ENCODE data around the gene AKIP1. TPM values are rescaled to one million over a fixed set of nuclear protein-coding genes. Genes with fewer than 3 reads are reported as not detected.

Gene AKIP1
- total and polyA plus RNA-seq, 10 of the 15 experiments (the other 5 are each of a cell fraction or from before 2014, with no cell fraction given), result 5.1 to 38.9 (median 30.5) TPM

DNA sequence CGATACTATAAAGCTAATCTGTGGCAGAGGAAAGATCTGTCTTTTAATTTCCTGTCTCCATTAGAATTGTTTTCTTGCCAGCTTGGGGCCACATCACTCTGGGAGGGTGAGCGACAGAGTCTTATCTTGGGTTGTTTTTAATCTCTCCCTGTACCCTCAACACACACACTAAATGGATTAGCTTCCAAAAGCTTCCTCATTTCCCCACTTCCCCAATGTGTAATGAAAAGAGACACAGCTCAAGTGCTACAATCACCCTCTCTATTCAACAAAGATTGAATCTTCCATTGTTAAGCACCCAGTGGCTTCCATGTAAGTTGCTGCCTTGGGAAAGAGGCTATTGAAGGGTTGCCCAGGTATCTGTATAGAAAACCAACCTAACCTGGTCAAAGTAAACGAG is 37.9 kb downstream of the AKIP1 start:
- H3K36me3 ChIP-seq (ENCODE audit: control insufficient read depth in 2 of 2, insufficient read depth in 2 of 2, low read length in 1 of 2), result peaks cover 2 to 10% of the 10 kb centered on the region in 2 experiments
- H4K20me1 ChIP-seq (ENCODE audit: control insufficient read depth, insufficient read depth), result no peaks in the 10 kb centered on the region
- no peaks in the 10 kb centered on the region for H3K79me2 ChIP-seq (ENCODE audit: control insufficient read depth, insufficient read depth, low read length)
- no TSS peak for BruUV-seq (replicated peaks)
- H3K4me3 ChIP-seq, result no peak overlapping the region
- WGBS (ENCODE audit: insufficient coverage, insufficient replicate concordance, low lambda C conversion rate, missing lambda C conversion rate), result 81% methylated on average over 3 of the region's 3 CpGs
- ChIA-PET SMC1A (ENCODE audit: uncharacterized antibody, unreplicated experiment) (interaction anchor here (1.2 to 3.0 kb wide), 2 partner anchors 11 to 189 kb away, joined by 3 to 14 read pairs; no protein-coding TSS in a partner anchor), POLR2A (interaction anchor here (1.2 kb wide), 1 partner anchor 10 kb away, joined by 7 read pairs; no protein-coding TSS in a partner anchor), CTCF (interaction anchor here (0.9 to 6.9 kb wide), 4 partner anchors 10 to 67 kb away, joined by 3 to 57 read pairs (median 4); partner anchors contain the start of gene TMEM9B), RAD21 (ENCODE audit: unreplicated experiment) (interaction anchor here (1.8 kb wide), 1 partner anchor 14 kb away, joined by 4 read pairs; no protein-coding TSS in a partner anchor)
- no peaks in the 10 kb centered on the region for H3K4me1 ChIP-seq (ENCODE audit: control insufficient read depth, insufficient read depth, low read length)
- H3K9me3 ChIP-seq (replicated peaks; ENCODE audit: control insufficient read depth, insufficient read depth, low read length), result no peaks in the 10 kb centered on the region
- no peak for DNase-seq (ENCODE audit: low read depth, low spot score)
- in situ Hi-C loops (cut with MboI), result no loop called here
- TF ChIP-seq GABPA (IDR thresholded peaks at IDR 0.05; ENCODE audit: low read depth) (no peak), EGR1 (IDR thresholded peaks at IDR 0.05; ENCODE audit: borderline replicate concordance in 1 of 2, low read depth in 2 of 2, low read length in 2 of 2) (no peak), ETV6 (conservative IDR thresholded peaks at IDR 0.05 in 1 of 2, IDR thresholded peaks at IDR 0.05 in 1 of 2; ENCODE audit: borderline replicate concordance in 1 of 2, low read depth in 1 of 2) (no peak)
- no peak overlapping the region for H3K9ac ChIP-seq (ENCODE audit: control insufficient read depth, insufficient read depth, low read length)
- no peak overlapping the region for H3K4me2 ChIP-seq (ENCODE audit: control insufficient read depth, insufficient read depth)
- no peak overlapping the region for H2AFZ ChIP-seq (ENCODE audit: control insufficient read depth, low read depth, low read length)
- no peak for ATAC-seq
- H3K27me3 ChIP-seq (replicated peaks in 1 of 2; ENCODE audit: control insufficient read depth in 2 of 2, insufficient read depth in 2 of 2, low read length in 1 of 2), result no peaks in the 10 kb centered on the region
- no peak for FAIRE-seq
- no peak overlapping the region for H3K27ac ChIP-seq (ENCODE audit: control insufficient read depth, insufficient read depth)
- intact Hi-C loops (cut with micrococcal nuclease; ENCODE audit: unreplicated experiment), result no loop called here

- no peak for DNase-seq (ENCODE audit: low read depth, low spot score)
- Histone ChIP-seq H3K27ac (ENCODE audit: control insufficient read depth, insufficient read depth) (no peak overlapping the region), H3K27me3 (replicated peaks in 1 of 2; ENCODE audit: control insufficient read depth in 2 of 2, insufficient read depth in 2 of 2, low read length in 1 of 2) (no peaks in the 10 kb centered on the region), H2AFZ (ENCODE audit: control insufficient read depth, low read depth, low read length) (no peak overlapping the region), H3K79me2 (ENCODE audit: control insufficient read depth, insufficient read depth, low read length) (peaks cover 13% of the 10 kb centered on the region), H3K36me3 (ENCODE audit: control insufficient read depth in 2 of 2, insufficient read depth in 2 of 2, low read length in 1 of 2) (peaks cover 1 to 5% of the 10 kb centered on the region in 2 experiments; a peak in 3 of 4 replicates), H3K4me2 (ENCODE audit: control insufficient read depth, insufficient read depth) (no peak overlapping the region), H3K4me1 (ENCODE audit: control insufficient read depth, insufficient read depth, low read length) (peaks cover 5% of the 10 kb centered on the region; the same call in 1 of the 2 replicates), H4K20me1 (ENCODE audit: control insufficient read depth, insufficient read depth) (no peaks in the 10 kb centered on the region), H3K4me3 (no peak overlapping the region), H3K9me3 (replicated peaks; ENCODE audit: control insufficient read depth, insufficient read depth, low read length) (no peaks in the 10 kb centered on the region), H3K9ac (ENCODE audit: control insufficient read depth, insufficient read depth, low read length) (no peak overlapping the region)
- in situ Hi-C loops (cut with MboI), result loop anchor here (5.0 kb wide), 1 partner anchor 275 kb away; the partner anchor contains the start of genes RPL27A and TRIM66
- FAIRE-seq, result no peak
- CTCF ChIA-PET, result interaction anchor here (0.7 to 7.8 kb wide), 4 partner anchors 15 to 391 kb away, joined by 3 to 196 read pairs (median 3); partner anchors contain the start of gene AKIP1
- 26% methylated on average over 4 of the region's 4 CpGs for WGBS (ENCODE audit: insufficient coverage, insufficient replicate concordance, low lambda C conversion rate, missing lambda C conversion rate)
- intact Hi-C loops (cut with micrococcal nuclease; ENCODE audit: unreplicated experiment), result loop anchor here (10.0 kb wide), 1 partner anchor 732 kb away; no protein-coding TSS in a partner anchor
- no TSS peak for BruUV-seq (replicated peaks)
- ATAC-seq, result peak; percentile 44
- RAD21 ChIA-PET (ENCODE audit: unreplicated experiment), result interaction anchor here (1.6 to 3.6 kb wide), 2 partner anchors 43 to 390 kb away, joined by 4 to 31 read pairs; no protein-coding TSS in a partner anchor
- TF ChIP-seq HDAC2 (IDR thresholded peaks at IDR 0.05) (no peak), YY1 (IDR thresholded peaks at IDR 0.05; ENCODE audit: low read depth, low read length) (no peak), RUNX3 (IDR thresholded peaks at IDR 0.05; ENCODE audit: low read length) (peak; percentile 53), MTA2 (IDR thresholded peaks at IDR 0.05; ENCODE audit: low read depth) (peak; percentile 31; the same call in 1 of the 2 replicates), ZNF687 (IDR thresholded peaks at IDR 0.05) (no peak)
- POLR2A ChIA-PET, result interaction anchor here (0.6 kb wide), 1 partner anchor 46 kb away, joined by 3 read pairs; the partner anchor contains the start of gene AKIP1
- SMC1A ChIA-PET (ENCODE audit: uncharacterized antibody, unreplicated experiment), result interaction anchor here (0.7 to 2.9 kb wide), 7 partner anchors 11 to 550 kb away, joined by 3 to 7 read pairs (median 4); no protein-coding TSS in a partner anchor
Observed at GRCh38 chr11:8956860-8957259, 45.9 kb downstream of the AKIP1 start.
